GM21526 (cell line): ENCODE results near the gene PRICKLE1.

Experiments used
- ATAC-seq: cut with Tn5 transposase; IDR thresholded peaks from one replicate; pipeline ENCODE4 v1.9.1; 2021; ENCODE audit warnings: moderate library complexity; ENCODE audit not compliant: unreplicated experiment, low FRiP score

PRICKLE1 gene

DNA sequence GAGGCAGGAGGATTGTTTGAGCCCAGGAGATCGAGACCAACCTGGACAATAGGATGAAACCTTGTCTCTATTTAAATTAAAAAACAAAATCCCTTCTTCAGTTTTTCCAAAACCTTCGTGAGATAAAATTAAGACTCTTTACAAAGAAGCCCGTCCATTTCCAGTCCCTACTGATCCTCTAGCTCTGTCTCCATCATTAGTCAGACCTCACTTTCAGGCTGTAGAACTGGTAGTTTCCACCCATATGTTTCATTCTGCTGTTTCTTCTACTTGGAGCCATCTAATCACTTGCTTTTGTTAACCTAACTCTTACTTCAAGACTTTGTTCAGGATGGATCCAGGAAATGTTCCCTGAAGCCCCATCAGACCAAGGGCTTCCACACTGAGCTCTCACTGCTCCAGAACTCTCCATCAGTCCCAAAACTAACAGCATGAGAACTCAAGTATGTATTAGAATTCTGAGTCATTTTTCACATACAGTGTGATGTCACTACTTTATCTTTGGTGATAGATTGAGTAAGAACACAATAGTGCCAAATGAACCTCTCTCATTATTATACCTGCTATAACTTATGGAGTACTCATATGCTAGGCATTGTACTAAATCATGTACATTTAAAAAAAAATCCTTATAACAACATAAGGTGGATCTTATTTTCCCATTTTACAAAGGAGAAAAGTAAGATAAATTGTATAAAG lies 90.8 kb downstream of the PRICKLE1 start:
- no peak for ATAC-seq

DNA sequence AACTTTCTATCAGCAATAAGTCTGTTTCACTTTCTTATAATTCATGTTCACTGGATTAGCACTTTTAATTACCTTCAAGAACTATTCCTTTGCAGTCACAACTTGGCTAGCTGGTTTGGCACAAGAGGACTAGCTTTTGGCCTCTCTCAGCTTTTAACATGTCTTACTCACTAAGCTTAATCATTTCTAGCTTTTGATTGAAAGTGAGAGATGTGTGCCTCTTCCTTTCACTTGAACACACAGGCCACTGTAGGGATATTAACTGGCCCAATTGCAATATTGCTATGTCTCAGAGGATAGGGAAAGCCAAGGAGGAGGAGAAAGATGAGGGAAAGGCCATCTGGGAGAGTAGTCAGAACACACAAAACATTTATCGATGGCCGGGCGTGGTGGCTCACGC lies 92.7 kb downstream of the PRICKLE1 start:
- ATAC-seq = no peak

DNA sequence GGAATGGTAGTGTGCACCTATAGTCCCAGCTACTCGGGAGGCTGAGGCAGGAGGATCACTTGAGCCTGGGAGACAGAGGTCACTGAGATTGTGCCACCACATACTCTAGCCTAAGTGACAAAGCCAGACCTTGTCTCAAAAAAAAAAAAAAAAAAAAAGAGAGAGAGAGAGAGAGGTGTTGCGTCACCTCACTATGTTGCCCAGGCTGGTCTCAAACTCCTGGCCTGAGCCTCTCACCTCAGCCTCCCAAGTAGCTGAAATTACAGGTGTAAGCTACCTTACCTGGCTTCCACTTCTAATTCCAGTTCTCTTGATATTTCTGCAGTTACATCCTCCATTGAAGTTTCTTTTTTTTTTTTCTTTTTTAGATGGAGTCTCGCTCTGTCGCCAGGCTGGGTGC lies 94.3 kb downstream of the PRICKLE1 start:
- ATAC-seq = no peak

DNA sequence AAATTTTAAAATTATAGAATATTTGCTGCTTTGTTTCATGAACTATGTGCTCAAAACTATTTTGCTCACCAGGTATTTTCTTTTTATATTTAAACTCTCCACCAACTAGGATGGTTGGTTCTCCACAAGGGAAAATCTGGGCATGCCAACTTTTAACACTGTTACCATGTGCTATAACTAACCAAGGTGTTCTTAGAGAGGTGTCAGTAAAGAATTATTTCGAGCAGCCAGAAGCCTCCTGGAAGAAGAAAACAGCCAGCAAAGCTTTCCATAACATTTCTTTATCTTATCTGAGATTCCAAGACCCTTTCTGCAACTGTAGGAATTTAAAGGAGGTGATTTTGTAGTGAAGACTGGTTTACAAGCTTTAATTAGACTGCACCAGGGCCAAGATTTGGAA lies 97.3 kb downstream of the PRICKLE1 start:
- ATAC-seq = no peak

DNA sequence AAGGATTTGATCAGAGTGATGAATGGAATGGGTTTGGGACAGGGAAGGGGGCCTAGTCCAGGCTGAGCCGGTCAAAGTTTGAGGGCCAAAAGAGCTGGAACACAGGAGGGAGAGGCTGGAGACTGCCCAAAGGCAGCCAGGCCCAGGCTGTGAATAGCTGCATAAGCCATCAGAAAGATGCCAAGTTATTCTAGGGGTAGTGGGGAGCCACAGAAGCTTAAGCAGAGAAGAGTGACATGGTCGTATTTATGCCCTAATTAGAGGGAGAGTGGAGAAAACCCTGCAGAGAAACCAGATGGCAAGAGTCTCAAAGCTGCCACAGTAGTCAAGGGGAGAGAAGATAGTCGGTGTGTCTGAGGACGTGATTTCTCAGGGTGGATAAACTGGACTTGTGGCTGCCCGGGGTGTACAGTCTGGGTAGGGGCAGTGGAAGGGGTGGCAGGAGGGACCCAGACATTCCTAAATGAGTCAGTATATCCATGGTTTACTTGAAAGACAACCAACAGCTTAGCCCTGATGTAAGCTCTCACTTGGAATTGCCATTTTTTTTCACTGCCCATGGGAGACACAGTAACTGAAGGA lies 99.2 kb downstream of the PRICKLE1 start:
- ATAC-seq = no peak

DNA sequence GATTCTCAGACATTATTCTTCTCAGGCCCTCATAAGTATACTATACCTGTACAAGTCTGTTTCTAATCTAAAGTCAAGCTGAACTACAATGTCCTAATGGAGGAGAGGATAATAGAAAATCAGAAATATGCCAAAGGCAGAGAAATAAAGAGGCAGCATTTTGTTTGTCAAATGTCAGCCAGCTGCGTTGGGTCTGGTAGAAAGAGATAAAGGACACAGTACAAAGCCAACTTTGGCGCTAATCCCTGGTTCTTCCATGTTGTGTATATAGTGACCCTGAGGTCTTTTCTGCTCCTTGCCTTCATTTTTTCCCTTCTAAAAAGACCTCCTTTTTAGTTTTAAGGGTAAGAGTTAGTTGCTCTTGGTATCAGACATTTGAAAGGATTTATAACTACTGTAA lies 103.1 kb downstream of the PRICKLE1 start:
- ATAC-seq = no peak

DNA sequence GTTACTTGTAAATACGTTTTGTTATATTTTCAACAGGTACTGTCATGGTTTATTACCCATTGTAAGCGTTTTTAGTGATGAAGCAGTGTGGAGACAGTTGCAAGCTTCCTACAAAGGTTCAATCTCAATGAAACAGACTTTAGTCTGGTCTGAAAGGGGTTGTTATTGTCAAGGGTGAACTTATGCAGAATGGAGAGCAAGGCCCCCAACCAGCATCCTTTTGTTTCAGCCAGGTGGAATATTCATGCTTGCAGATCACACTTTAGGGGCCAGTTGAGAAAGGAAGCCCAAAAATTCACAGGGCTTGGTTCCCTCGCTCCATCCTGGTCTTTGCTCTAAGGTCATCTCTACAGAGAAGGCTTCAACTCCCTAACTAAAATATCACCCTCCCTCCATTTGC lies 103.7 kb downstream of the PRICKLE1 start:
- no peak for ATAC-seq

DNA sequence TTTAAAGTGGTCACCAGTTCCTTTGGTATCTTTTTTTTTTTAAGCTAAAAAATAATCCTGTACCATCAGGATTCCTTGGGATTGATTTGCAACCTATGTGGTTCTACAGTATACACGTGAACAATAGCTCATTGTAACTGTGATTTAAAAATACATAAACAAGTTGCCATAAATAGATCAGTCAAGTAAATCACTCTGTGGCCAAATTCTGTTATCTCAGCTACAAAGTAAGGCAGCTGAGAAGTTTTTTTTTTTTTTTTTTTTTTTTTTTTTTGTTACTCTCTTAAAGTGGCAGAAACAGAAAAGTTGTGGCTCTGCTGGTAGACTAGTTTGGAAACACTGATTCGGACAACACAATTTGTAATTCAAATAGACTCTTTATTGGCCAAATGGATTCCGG lies 104.5 kb downstream of the PRICKLE1 start:
- ATAC-seq = no peak

DNA sequence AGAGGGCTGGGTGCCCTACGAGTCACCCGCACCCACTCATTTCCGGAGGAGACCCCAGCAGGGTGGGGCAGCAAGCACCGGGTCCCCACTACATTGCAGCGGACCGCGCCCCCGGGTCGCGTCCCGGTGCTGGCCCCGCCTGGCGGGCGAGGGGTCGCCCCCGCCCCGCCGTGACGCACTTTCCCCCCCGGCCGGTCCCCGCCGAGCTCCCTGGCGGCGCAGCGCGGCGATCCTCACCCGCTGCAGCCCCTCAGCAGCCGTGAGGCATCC lies 106.1 kb downstream of the PRICKLE1 start:
- ATAC-seq = peak; percentile 16

DNA sequence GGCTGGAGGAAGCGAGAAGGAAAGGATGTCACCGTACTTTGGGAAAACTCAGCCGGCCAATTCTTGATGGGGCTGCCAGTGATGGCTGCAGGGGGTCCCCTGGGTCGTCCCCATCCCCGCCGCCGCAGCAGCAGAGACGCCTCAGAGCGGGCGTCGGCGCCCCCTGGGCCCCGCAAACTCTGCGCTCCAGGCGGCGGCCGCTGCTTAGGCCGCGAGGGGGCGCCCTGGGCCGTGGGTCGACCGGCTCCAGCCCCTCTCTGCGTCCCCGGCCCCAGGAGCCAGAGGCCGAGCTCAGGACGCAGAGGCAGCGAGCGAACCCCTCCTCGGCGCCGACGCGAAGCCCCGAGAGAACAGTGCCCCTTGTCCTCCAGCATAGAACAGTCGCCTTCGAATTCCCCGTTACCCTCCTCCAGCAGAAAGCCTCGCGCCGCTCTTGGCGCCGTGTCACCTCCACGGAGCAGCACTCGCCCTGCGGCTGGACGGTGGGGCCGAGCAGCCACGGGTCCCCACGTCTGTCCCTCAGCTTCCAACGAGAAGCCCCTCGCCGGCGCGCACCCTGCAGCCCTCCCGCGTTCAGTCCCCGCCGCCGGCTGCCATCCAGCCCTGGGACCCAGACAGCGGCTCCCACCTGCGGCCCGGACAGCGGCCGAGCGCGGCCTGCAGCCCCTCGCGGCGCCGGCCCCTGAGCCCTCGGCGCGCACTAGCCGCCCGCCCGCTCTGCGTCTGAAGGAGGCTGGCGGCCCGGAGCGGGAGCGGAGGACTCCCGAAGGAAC lies 106.6 kb downstream of the PRICKLE1 start:
- peak; percentile 72 for ATAC-seq

DNA sequence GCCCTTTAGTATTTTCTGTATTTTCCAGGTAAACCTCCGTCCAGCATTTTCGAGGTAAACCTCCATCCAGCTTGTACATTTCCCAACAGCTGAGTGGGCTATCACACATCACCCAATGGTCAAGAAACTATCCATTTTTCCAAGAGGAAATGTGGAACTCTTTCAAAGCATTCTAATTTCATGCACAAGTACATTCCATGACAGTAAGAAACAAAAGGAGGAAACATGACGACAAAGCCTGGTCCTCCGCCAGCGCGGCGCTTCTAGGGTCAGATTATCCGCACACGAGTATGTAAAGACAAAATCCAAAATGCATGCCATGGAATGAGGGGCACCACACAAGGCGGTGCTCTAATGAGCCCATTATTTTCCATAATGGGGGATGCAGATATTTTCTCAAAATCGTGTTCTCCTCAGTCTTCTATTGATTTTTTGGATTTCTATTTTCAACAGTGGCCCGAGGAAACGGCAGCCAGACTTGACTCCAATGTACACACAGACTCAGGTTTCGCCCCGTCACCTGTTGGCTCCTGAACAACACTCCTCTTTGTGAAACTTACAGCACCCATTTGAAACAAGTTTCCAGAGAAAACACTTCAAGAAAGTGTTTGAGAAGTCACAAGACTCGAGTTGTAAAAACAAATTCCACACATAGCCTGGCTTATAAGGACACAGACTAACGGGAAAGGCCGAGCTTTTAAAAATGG lies 107.4 kb downstream of the PRICKLE1 start:
- ATAC-seq = no peak

DNA sequence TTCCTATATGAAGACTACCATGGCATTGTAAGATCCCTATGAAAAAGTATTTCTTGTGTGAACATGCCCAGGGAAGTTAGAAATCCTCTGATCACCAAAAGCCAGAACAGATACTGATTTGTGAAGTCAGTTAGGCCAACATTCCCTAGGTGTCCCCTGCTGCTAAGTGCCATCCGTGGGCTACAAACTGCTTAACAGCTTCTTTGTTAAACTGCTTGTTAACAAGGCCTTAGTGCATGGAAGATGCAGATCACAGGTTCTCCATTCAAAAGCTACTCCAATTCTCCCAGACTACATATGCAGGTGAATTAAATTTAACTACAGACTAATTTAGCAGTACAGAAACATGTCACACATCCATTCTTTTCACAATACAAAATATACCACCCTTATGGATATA lies 108.2 kb downstream of the PRICKLE1 start:
- ATAC-seq = no peak

DNA sequence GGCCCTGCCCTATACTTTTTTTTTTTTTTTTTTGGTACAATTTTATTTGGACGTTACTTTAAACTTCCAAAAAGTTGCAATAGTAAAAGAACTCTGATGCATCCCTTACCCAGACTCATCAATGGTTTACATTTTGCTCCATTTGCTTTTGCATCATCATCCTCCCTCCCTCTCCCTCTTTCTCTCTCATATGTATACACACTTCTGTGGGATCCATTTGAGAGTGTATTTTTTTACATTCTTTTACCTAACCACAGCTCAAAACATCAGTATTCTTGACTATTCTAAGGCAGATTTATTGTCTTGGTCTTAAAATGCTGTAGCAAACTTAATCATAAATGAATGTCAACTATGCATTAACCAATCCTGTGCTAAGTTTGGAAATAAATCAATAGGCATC lies 111.6 kb downstream of the PRICKLE1 start:
- no peak for ATAC-seq

DNA sequence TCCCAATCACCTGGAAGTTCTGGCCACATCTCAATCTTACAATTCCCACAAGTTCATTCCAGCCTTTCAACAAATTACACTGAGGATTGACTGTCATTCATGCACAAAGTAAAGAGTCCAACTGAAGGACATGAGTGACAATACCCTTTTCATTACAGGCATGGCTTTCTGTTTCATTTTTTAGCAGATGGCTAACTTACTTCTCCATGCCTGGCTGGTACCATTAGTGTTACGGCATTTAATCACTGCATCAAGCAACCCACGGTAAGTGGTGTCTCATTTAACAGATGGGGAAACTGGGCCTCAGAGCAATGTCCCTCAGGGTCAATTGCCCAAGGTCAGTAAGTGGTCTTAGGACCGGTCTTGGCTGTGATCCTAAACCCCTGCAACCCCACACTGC lies 114.4 kb downstream of the PRICKLE1 start:
- ATAC-seq = no peak

DNA sequence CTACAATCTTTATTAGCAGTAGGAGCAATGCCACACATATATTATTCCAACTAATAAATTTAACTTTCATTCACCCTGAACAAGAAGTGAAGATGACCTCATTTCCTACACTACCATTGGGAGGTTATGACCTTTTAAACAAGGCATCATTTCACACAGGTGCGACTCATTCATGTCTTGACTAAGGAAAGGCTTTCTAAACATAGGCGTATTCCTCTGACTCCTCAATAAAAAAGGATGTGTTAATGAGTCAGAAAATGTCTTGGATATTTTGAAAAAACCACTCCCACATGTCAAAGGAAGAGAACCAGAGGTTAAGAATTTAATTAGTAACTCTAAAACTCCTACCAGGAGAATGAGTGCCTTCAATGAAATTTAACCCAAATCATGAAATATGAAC lies 115.2 kb downstream of the PRICKLE1 start:
- ATAC-seq = no peak

DNA sequence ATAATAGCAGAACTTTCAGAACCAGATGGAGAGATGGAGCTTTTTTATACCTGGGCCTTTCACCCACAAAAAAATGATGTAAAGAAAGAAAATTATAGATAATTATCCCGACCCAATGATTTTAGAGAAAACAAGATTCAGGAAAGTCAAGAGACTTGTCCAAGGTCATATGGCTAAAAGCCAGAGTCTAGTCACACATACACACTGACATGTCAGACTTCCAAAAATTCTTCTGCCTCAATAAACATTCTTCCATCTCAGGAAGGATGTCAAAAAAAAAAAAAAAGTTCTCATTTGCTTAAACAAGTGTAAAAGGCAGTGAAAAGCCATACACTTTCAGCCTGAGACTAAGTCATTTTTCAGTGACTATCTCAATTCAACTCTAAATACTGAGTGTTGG lies 116.0 kb downstream of the PRICKLE1 start:
- ATAC-seq = no peak

DNA sequence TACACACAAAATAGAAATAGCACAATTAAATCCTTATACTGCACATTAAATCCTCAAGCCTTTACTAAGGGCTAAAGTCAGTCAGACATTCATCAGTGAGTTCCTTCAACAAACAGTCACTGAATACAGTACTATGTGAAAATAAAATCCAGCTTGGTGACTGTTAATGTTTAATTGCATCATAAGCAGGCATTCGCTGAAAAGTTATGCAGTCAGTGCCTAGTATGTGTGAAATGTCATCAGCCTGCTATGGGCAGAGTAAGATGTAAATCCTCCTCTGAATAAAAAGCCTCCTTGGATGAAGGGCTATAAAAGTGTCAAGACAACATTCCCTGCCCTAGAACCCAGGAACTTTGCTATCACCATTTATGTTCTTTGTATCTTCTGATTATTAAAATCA lies 116.4 kb downstream of the PRICKLE1 start:
- no peak for ATAC-seq

DNA sequence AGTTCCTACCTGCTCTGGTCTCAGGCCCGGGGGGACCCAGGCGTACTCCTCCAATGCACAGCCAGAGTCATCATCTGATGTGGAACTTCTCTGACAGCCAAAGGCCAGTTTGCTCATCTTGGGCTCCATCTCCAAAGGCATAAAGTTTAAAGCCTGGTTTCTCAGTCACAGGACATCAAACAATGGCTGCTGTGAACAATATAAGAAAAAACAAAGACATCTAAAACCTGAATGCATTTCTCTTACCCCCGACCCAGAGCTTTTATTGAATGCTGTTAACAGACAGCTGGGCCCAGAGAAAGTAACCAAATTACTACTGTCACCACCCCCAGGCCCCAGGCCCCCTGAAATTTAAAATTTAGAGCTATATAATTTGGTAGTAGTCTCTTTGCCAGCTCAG lies 117.2 kb downstream of the PRICKLE1 start:
- ATAC-seq = no peak

DNA sequence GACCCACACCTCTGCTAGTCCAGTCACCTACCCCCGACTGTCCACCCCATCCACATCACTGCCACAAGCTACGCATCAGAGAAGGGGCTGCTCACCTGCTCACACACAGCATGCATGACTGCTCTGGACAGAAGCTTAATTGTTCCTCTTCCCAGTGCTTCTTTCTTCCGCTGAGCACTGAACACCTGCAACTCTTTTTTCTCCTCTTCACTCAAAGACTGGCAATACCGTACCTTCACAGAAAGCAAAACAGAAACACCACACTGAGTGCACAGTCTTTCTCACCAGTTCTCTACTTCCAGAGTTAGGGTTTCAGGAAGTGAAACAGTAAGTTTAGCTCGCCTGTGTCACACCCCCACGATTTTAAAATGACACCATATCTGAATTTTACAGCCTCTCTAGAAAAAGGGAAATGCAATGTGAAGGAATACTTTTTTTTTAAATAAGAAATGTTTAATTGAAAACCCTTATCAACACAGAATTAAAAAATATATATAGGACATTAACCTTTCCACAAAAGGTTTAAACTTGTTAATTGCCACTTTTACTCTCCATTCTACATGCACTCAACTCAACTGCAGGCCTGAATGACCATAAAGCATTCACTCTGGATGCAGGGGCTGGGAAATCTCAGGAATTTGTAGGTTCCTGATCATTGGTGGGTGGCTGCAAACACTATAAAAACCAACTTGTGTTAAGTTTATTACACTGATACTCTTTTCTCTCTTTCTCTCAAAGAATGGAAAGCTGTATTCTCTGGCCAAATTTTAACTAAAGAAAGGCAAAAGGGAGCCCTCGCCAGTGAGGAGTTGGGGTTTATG lies 120.0 kb downstream of the PRICKLE1 start:
- ATAC-seq = peak; percentile 98

DNA sequence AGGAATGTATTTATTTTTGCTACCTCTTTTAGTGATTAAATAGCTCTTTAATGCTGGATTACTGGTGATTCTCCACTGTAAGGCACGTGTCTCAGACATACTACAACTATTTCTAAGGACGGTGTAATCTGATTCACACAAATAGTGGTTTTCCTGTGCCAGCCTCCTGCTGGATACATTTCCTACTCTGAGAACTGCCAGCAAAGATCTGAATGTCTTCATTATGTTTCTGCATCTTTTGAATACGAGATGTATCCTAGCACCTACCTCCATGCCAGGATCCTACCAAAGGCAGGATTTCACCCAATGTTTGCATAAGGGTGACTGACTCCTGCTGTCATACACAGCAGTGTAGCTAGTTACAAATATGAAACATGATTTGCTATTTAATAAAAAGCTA lies 120.6 kb downstream of the PRICKLE1 start:
- ATAC-seq = no peak

DNA sequence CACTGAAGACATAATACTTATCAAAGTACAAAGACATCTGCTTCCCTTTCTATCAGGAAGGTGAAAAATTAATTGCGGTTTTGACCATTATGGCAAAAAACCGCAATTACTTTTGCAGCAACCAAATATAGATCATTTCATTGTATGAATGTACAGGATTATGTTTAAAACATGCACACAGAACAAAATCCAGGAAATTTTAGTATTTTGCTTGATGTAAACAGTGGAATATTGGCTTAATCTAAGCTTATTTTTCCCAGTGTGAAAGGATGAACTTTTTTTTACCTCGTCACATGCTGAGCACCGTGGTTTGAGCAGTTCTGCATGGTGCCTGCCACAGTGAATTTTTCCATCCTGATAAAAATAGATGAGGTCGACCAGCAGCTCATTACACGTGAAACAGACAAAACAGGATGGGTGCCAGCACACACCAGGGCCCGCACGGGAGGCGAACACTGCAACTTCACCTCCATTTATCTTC lies 121.2 kb downstream of the PRICKLE1 start:
- ATAC-seq = no peak
